Adrenal gland (tissue), 5 donors: Measurements from ENCODE around the gene NDUFA8.

Experiments
- CTCF ChIP-seq, 6 experiments: fragments of 450-650 bp in 4 of 6; fragments of 200-600 bp in 2 of 6; sonication (generic) in 1 of 6; IDR thresholded peaks; 1 replicate in 5 of 6; 2 replicates in 1 of 6; pipeline versions ENCODE4 v1.5.1 to v1.8.0; 2016 to 2021; ENCODE audit warnings: antibody characterized with exemption in 6 of 6, mild to moderate bottlenecking in 2 of 6, moderate library complexity in 1 of 6
- POLR2A ChIP-seq, 2 donors: fragments of 450-650 bp; IDR thresholded peaks; one replicate each; pipeline ENCODE4 v1.6.1; 2017; ENCODE audit warnings: antibody characterized with exemption in 2 of 2, mild to moderate bottlenecking in 2 of 2, moderate library complexity in 1 of 2
- donor health status: DM: no; HTN: no; CAD: no.

GRCh38 chr9:122186301-122186700, 26.7 kb upstream of the NDUFA8 start:
- TF ChIP-seq CTCF (IDR thresholded peaks at IDR 0.05) (no peak), POLR2A (IDR thresholded peaks at IDR 0.05) (no peak)
